Measurements from ENCODE around the gene TMOD1. TPM values are rescaled to one million over a fixed set of nuclear protein-coding genes. Genes with fewer than 3 reads are reported as not detected.

TMOD1 gene
- total and polyA plus RNA-seq, 9 of the 15 experiments (the other 6 are each of a cell fraction or from before 2014, with no cell fraction given) = 7.1 to 41.2 (median 14.2) TPM

DNA sequence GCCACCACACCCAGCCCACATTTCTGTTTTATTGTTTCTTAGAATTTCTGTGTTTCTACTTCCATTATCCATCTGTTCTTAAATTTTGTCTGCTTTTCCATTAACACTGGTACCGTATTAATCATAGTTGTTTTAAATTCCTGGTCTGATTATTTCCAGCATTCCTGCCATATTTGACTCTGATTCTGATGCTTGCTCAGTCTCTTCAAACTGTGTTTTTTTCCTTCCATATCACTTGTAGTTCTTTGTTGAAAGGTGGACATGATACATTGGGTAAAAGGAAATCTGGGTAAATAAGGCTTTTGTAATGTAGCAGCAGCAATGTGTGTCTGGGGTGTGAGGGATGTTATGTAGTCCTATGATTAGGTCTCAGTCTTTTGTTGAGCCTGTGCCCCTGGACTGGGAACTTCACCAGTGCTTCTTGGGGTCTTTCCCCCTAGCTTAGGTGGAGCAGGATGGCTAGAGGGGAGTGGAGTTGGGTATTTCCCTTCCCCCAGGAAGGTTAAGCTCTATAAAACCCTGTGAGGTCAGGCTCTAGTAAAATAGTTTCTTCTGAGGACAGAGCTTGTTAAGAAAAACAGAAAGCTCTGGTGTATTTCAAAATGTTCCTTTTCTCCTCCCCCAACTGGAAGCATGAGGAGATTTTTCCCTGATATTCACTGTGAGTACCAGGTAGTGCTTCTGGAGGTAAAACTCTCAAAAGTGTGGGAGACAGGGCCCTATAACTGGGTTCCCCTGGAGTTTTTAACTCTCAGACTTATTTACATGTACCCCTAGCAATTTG lies 10.1 kb upstream of the TMOD1 start:
- Histone ChIP-seq H3K27me3 (ENCODE audit: control insufficient read depth in 2 of 2, insufficient read depth in 2 of 2, low read length in 2 of 2) (no peaks in the 10 kb centered on the region), H3K9me1 (ENCODE audit: control insufficient read depth, insufficient read depth, low read length) (no peaks in the 10 kb centered on the region), H3K4me3 (no peak overlapping the region), H3K9me3 (replicated peaks; ENCODE audit: control insufficient read depth, insufficient read depth, low read depth, low read length) (no peaks in the 10 kb centered on the region), H4K20me1 (replicated peaks; ENCODE audit: control insufficient read depth, insufficient read depth, low read length) (no peaks in the 10 kb centered on the region), H3K4me2 (ENCODE audit: insufficient read depth, low read length) (no peak overlapping the region), H3K4me1 (replicated peaks in 1 of 2; ENCODE audit: control insufficient read depth in 2 of 2, insufficient read depth in 2 of 2, low read length in 2 of 2) (no peaks in the 10 kb centered on the region), H3K27ac (ENCODE audit: extremely low read depth, low read depth, low read length) (no peak overlapping the region), H3K79me2 (ENCODE audit: control insufficient read depth, insufficient read depth, low read length) (no peaks in the 10 kb centered on the region), H3K36me3 (ENCODE audit: control insufficient read depth, insufficient read depth, low read length) (no peaks in the 10 kb centered on the region), H3K9ac (ENCODE audit: insufficient read depth in 1 of 2, low read depth in 2 of 2, low read length in 2 of 2) (no peak overlapping the region), H2AFZ (ENCODE audit: low read depth, low read length) (no peak overlapping the region)
- 88% methylated on average over 1 of the region's 1 CpG for WGBS (ENCODE audit: insufficient coverage, low coverage, missing lambda C conversion rate)
- ChIA-PET POLR2A (interaction anchor here (0.6 to 1.4 kb wide), 2 partner anchors 10 to 670 kb away, joined by 4 to 8 read pairs; partner anchors contain the start of gene TMOD1), CTCF (ENCODE audit: low intra/inter-chr PET ratio) (no interaction called here)
- no peak for DNase-seq (ENCODE audit: extremely low read depth in 1 of 4, low spot score in 3 of 4)
- no TSS peak for BruUV-seq (replicated peaks)
- TF ChIP-seq BHLHE40 (IDR thresholded peaks at IDR 0.05; ENCODE audit: low read length) = no peak
- TF ChIP-seq TAF15 (IDR thresholded peaks at IDR 0.05; ENCODE audit: low read depth, low read length) = no peak
- no peak for TF ChIP-seq NFIX (CRISPR knock-in tag; IDR thresholded peaks at IDR 0.05; ENCODE audit: low read depth)
- no peak for TF ChIP-seq TAL1 (IDR thresholded peaks at IDR 0.05)
- no peak for TF ChIP-seq KLF6 (CRISPR knock-in tag; IDR thresholded peaks at IDR 0.05; ENCODE audit: borderline replicate concordance)
- TF ChIP-seq BCOR (IDR thresholded peaks at IDR 0.05) = no peak
- TF ChIP-seq FOXJ2 (tag; IDR thresholded peaks at IDR 0.05) = no peak
- TF ChIP-seq, protein P1, sequence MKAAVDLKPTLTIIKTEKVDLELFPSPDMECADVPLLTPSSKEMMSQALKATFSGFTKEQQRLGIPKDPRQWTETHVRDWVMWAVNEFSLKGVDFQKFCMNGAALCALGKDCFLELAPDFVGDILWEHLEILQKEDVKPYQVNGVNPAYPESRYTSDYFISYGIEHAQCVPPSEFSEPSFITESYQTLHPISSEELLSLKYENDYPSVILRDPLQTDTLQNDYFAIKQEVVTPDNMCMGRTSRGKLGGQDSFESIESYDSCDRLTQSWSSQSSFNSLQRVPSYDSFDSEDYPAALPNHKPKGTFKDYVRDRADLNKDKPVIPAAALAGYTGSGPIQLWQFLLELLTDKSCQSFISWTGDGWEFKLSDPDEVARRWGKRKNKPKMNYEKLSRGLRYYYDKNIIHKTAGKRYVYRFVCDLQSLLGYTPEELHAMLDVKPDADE (conservative IDR thresholded peaks at IDR 0.05; ENCODE audit: control insufficient read depth, low read depth, low read length) = no peak
- no peak for TF ChIP-seq ZNF561 (CRISPR knock-in tag; conservative IDR thresholded peaks at IDR 0.05)
- TF ChIP-seq, protein P2, sequence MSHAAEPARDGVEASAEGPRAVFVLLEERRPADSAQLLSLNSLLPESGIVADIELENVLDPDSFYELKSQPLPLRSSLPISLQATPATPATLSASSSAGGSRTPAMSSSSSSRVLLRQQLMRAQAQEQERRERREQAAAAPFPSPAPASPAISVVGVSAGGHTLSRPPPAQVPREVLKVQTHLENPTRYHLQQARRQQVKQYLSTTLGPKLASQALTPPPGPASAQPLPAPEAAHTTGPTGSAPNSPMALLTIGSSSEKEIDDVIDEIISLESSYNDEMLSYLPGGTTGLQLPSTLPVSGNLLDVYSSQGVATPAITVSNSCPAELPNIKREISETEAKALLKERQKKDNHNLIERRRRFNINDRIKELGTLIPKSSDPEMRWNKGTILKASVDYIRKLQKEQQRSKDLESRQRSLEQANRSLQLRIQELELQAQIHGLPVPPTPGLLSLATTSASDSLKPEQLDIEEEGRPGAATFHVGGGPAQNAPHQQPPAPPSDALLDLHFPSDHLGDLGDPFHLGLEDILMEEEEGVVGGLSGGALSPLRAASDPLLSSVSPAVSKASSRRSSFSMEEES (CRISPR knock-in tag; IDR thresholded peaks at IDR 0.05) = no peak
- TF ChIP-seq, protein P3, sequence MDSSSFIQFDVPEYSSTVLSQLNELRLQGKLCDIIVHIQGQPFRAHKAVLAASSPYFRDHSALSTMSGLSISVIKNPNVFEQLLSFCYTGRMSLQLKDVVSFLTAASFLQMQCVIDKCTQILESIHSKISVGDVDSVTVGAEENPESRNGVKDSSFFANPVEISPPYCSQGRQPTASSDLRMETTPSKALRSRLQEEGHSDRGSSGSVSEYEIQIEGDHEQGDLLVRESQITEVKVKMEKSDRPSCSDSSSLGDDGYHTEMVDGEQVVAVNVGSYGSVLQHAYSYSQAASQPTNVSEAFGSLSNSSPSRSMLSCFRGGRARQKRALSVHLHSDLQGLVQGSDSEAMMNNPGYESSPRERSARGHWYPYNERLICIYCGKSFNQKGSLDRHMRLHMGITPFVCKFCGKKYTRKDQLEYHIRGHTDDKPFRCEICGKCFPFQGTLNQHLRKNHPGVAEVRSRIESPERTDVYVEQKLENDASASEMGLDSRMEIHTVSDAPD (CRISPR knock-in tag; IDR thresholded peaks at IDR 0.05) = no peak
- no peak for TF ChIP-seq PPARD (CRISPR knock-in tag; IDR thresholded peaks at IDR 0.05)
- no peak for TF ChIP-seq DIDO1 (tag; IDR thresholded peaks at IDR 0.05; ENCODE audit: low read depth)
- TF ChIP-seq TAF1 (IDR thresholded peaks at IDR 0.05; ENCODE audit: control insufficient read depth, extremely low read depth, insufficient read depth, low read length, severe bottlenecking) = no peak
- no peak for TF ChIP-seq FOS (IDR thresholded peaks at IDR 0.05; ENCODE audit: extremely low read depth, insufficient read length)
- no peak for TF ChIP-seq KLF13 (tag; IDR thresholded peaks at IDR 0.05; ENCODE audit: borderline replicate concordance, low read depth)
- intact Hi-C loops (cut with micrococcal nuclease) (no loop called here), in situ Hi-C loops (cut with MboI) (no loop called here)
- no peak for FAIRE-seq
- no peak for ATAC-seq

All from K562 (cell line).